Spleen (tissue), 11 donors: Measurements from ENCODE around the gene S100A6. TPM values are rescaled to one million over a fixed set of nuclear protein-coding genes. Genes with fewer than 3 reads are reported as not detected.
"Not testable (repeated sequence)": the region's sequence is repeated elsewhere in the genome, so short reads cannot be mapped to it uniquely, and the experiment has no call there.

ENCODE experiments used
- DNase-seq: peaks from one replicate; pipeline ENCODE4 v3.0.0-alpha.2; 2020
- H3K27ac ChIP-seq, 8 donors: fragments of 200-600 bp; sonication (generic) in 7 of 8; 1 replicate in 4 of 8; 2 replicates in 4 of 8; pipeline versions ENCODE4 v1.5.0 to v1.8.0; 2016 to 2021; ENCODE audit warnings: inconsistent platforms in 4 of 8, mild to moderate bottlenecking in 4 of 8, moderate library complexity in 1 of 8
- H3K27me3 ChIP-seq, 7 donors: fragments of 200-600 bp; sonication (generic) in 6 of 7; replicated peaks in 1 of 7; 1 replicate in 4 of 7; 2 replicates in 3 of 7; pipeline versions ENCODE4 v1.5.0 to v1.8.0; 2016 to 2021; ENCODE audit warnings: inconsistent platforms in 3 of 7, mild to moderate bottlenecking in 1 of 7
- H3K36me3 ChIP-seq, 6 donors: fragments of 200-600 bp; sonication (generic) in 5 of 6; 1 replicate in 4 of 6; 2 replicates in 2 of 6; pipeline versions ENCODE4 v1.5.0 to v1.8.0; 2016 to 2021; ENCODE audit warnings: inconsistent platforms in 2 of 6
- H3K4me1 ChIP-seq, 6 donors: fragments of 200-600 bp; sonication (generic) in 5 of 6; 1 replicate in 3 of 6; 2 replicates in 3 of 6; pipeline versions ENCODE4 v1.5.0 to v1.8.0; 2016 to 2021; ENCODE audit warnings: inconsistent platforms in 3 of 6
- H3K4me3 ChIP-seq, 8 donors: fragments of 200-600 bp; sonication (generic) in 7 of 8; 1 replicate in 4 of 8; 2 replicates in 4 of 8; pipeline versions ENCODE4 v1.5.0 to v1.8.0; 2016 to 2021; ENCODE audit warnings: inconsistent platforms in 4 of 8, mild to moderate bottlenecking in 4 of 8, moderate library complexity in 2 of 8
- H3K9me3 ChIP-seq, 8 donors: fragments of 200-600 bp; sonication (generic) in 7 of 8; 1 replicate in 4 of 8; 2 replicates in 4 of 8; pipeline versions ENCODE4 v1.5.0 to v1.8.0; 2016 to 2021; ENCODE audit warnings: inconsistent platforms in 4 of 8
- CTCF ChIP-seq, 11 experiments: fragments of 200-600 bp in 7 of 11; fragments of 450-650 bp in 4 of 11; sonication (generic) in 4 of 11; IDR thresholded peaks in 8 of 11; conservative IDR thresholded peaks in 3 of 11; 1 replicate in 7 of 11; 2 replicates in 4 of 11; pipeline versions ENCODE4 v1.4.0 to v1.8.0; 2016 to 2021; ENCODE audit warnings: antibody characterized with exemption in 11 of 11, inconsistent platforms in 4 of 11, mild to moderate bottlenecking in 1 of 11
- POLR2A ChIP-seq, 3 donors: fragments of 450-650 bp; IDR thresholded peaks; one replicate each; pipeline ENCODE4 v1.5.1; 2017; ENCODE audit warnings: antibody characterized with exemption in 3 of 3, mild to moderate bottlenecking in 1 of 3
- POLR2AphosphoS5 ChIP-seq, 3 donors: sonication (generic); formaldehyde crosslinking; IDR thresholded peaks; one replicate each; pipeline ENCODE4 v1.5.1; 2017; ENCODE audit warnings: antibody characterized with exemption in 3 of 3
- WGBS, 5 donors: extraction: QIAGEN DNeasy Blood & Tissue Kit in 3 of 5; methylation state at CpG; one replicate each; pipeline versions ENCODE4 v1.1.5 to v1.1.7; 2013 to 2018; 5-methylcytosine and 5-hydroxymethylcytosine counted together
- intact Hi-C: fragments of 100-400 bp; cut with DNase I; formaldehyde crosslinking; loops from one replicate; pipeline ENCODE4 v1.15.0; 2023; ENCODE audit warnings: low total_unique reads
- polyA plus RNA-seq, 3 donors: library from polyadenylated mRNA; stranded (reverse); fragments of 200-250 nt; gene quantifications; one replicate each; pipeline ENCODE4 v1.2.1, GENCODE V29; 2013
- total RNA-seq, 7 donors: library from RNA; depleted of rRNA in 3 of 7; stranded (reverse); fragments of >200 nt in 3 of 7; fragmentation: NEBNext Ultra II Directional in 4 of 7; extraction: Animal tissue kit (Norgen Biotek cat#: 25700) in 4 of 7; gene quantifications; one replicate each; pipeline versions ENCODE4 v1.1.0 to v1.2.1, GENCODE V29; 2016 to 2021
- donor health status: healthy with polysubstance abuse.
- donor health status: DM: no; HTN: no; CAD: no; lungs with moderate emphysema.
- donor health status: DM: no; HTN: no; CAD: no.
- donor health status: Bipolar disorder and iron deficiency.
- donor health status: healthy.
- donor health status: DM: no; HTN: no; CAD: no.
- donor health status: DM: yes; HTN: yes; CAD: no.

The S100A6 gene
- total and polyA plus RNA-seq, 10 donors, result 121 to 779 (median 226) TPM

GRCh38 chr1:153566414-153567371 is 30.9 kb upstream of the S100A6 start:
- Histone ChIP-seq H3K4me1 (peaks cover 23 to 51% (median 35%) of the 10 kb centered on the region in 6 donors), H3K9me3 (no peaks in the 10 kb centered on the region), H3K27ac (peak overlapping the region; percentile 64 to 93 (median 88)), H3K36me3 (no peaks in the 10 kb centered on the region), H3K27me3 (no peaks in the 10 kb centered on the region), H3K4me3 (peak overlapping the region in 1 of 8 donors; percentile 44)
- intact Hi-C loops, result loop anchor here (5.0 to 10.0 kb wide), 2 partner anchors 34 to 212 kb away; partner anchors contain the start of gene S100A9
- TF ChIP-seq POLR2A (IDR thresholded peaks at IDR 0.05) (no peak), POLR2AphosphoS5 (IDR thresholded peaks at IDR 0.05) (peak; percentile 72 to 84 (median 83)), CTCF (IDR thresholded peaks at IDR 0.05 in 8 of 11, conservative IDR thresholded peaks at IDR 0.05 in 3 of 11) (peak in 1 of 11 experiments; percentile 21)
- 46 to 54% (median 52%) methylated on average over 15 to 16 of the region's 16 CpGs for WGBS, 5 donors
- DNase-seq, result peak; percentile 93

DNA sequence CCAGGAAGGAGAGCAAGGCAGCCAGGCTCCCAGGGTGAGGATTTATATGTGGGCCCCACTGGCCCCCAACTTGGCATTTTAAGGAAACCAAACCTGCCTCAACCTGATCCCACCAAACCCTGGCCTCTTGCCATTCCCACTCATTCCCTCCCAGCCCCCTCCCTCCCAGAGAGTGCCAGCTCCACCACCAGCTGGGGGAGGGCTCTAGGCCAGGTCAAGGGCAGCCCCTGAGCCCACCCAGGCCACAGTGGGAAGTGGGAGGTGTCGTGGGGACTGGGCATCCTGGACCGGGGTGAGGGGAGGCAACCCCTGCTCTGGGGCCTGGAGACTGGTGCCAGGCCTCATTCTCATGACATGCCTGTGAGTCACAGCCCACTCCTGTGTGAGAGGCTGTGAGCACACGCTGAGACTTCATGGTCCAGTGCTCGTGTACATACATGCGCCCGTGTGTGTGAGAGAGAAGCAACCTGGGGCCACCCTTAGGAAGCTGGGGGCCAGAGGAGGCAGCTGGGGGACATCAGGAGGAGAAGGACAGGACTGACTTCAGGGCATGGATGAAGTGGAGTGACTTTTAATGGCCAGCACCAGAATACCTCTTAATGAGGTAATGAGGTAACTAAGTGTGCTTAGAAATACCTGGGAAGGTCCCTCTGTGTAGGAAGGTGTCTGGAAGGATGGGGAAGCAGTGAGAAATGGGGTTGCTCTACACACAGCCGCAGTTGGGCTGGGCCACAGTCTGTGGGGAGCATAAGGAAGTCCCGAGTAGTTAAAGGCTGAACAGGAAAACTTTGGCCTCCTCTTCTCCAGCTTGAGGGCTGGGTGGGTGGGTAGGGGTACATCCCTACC is 30.0 kb upstream of the S100A6 start, which contains the start of gene S100A2:
Gene S100A2, minus strand, starts transcription at position 316 of the 846 bp plus-strand sequence. CDS start 1,967 bp downstream, outside the sequence.
- H3K36me3 ChIP-seq, result no peaks in the 10 kb centered on the region
- peaks cover 23 to 51% (median 35%) of the 10 kb centered on the region in 6 donors for H3K4me1 ChIP-seq
- no peaks in the 10 kb centered on the region for H3K9me3 ChIP-seq
- peak; percentile 80 for DNase-seq
- H3K27ac ChIP-seq, result peak within 1 kb of the TSS; percentile 64 to 93 (median 88)
- WGBS, 5 donors, result 34 to 46% (median 39%) methylated on average over 7 to 8 of the region's 8 CpGs
- H3K4me3 ChIP-seq, result peak within 1 kb of the TSS in 1 of 8 donors; percentile 44
- TF ChIP-seq POLR2A (IDR thresholded peaks at IDR 0.05), result no peak
- peak in 1 of 3 donors; percentile 24 for TF ChIP-seq POLR2AphosphoS5 (IDR thresholded peaks at IDR 0.05)
- H3K27me3 ChIP-seq, result no peaks in the 10 kb centered on the region
- intact Hi-C loops, result loop anchor here (5.0 to 10.0 kb wide), 2 partner anchors 33 to 211 kb away; partner anchors contain the start of gene S100A9

- DNase-seq, result peak; percentile 56
- peaks cover 23 to 50% (median 35%) of the 10 kb centered on the region in 6 donors for H3K4me1 ChIP-seq
- 87 to 95% (median 88%) methylated on average over 4 to 7 of the region's 7 CpGs for WGBS, 5 donors
- no peaks in the 10 kb centered on the region for H3K9me3 ChIP-seq
- intact Hi-C loops, result loop anchor here (10.0 kb wide), 1 partner anchor 209 kb away; the partner anchor contains the start of gene S100A9
- no peaks in the 10 kb centered on the region for H3K27me3 ChIP-seq
- H3K4me3 ChIP-seq, result no peak overlapping the region
- H3K36me3 ChIP-seq, result no peaks in the 10 kb centered on the region
- peak overlapping the region in 1 of 8 donors; percentile 93 for H3K27ac ChIP-seq
- TF ChIP-seq POLR2A (IDR thresholded peaks at IDR 0.05) (no peak), POLR2AphosphoS5 (IDR thresholded peaks at IDR 0.05) (no peak), CTCF (IDR thresholded peaks at IDR 0.05 in 8 of 11, conservative IDR thresholded peaks at IDR 0.05 in 3 of 11) (no peak)
Observed at GRCh38 chr1:153563991-153564390, 28.2 kb upstream of the S100A6 start.

DNA sequence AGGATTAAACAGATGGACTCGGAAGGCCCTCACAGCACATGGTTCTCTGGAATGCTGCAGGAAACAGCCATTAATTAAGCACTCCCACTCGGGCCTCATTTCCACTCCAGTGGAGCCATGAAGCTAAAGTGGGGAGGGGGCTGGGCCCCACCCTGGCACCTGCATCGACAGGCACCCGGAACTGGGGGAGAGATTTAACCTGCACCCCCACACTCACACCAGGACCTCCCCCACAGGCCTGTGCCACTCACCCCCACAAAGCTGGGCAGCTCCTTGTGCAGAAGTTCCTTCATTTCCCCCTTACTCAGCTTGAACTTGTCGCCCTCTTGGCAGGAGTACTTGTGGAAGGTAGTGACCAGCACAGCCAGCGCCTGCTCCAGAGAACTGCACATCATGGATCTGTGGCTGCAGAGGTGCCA is 27.7 kb upstream of the S100A6 start:
- Histone ChIP-seq H3K36me3 (no peaks in the 10 kb centered on the region), H3K4me1 (peaks cover 19 to 45% (median 31%) of the 10 kb centered on the region in 6 donors), H3K27me3 (no peaks in the 10 kb centered on the region), H3K9me3 (no peaks in the 10 kb centered on the region), H3K27ac (no peak overlapping the region), H3K4me3 (no peak overlapping the region)
- peak; percentile 49 for DNase-seq
- intact Hi-C loops, result loop anchor here (10.0 kb wide), 1 partner anchor 209 kb away; the partner anchor contains the start of gene S100A9
- TF ChIP-seq POLR2AphosphoS5 (IDR thresholded peaks at IDR 0.05) (no peak), POLR2A (IDR thresholded peaks at IDR 0.05) (no peak), CTCF (IDR thresholded peaks at IDR 0.05 in 8 of 11, conservative IDR thresholded peaks at IDR 0.05 in 3 of 11) (no peak)
- WGBS, 5 donors, result 74 to 92% (median 87%) methylated on average over 5 to 6 of the region's 6 CpGs

- DNase-seq, result peak; percentile 13
- H3K27ac ChIP-seq, H3K9me3 ChIP-seq, H3K4me3 ChIP-seq, H3K36me3 ChIP-seq, H3K27me3 ChIP-seq: not testable (repeated sequence)
- peaks cover 12 to 30% (median 18%) of the 10 kb centered on the region in 6 donors for H3K4me1 ChIP-seq
- intact Hi-C loops, result loop anchor here (10.0 kb wide), 1 partner anchor 207 kb away; the partner anchor contains the start of gene S100A9
- WGBS, 5 donors, result 86 to 94% (median 91%) methylated on average over 3 of the region's 3 CpGs
Observed at GRCh38 chr1:153562021-153562420, 26.2 kb upstream of the S100A6 start.
